Measurements from ENCODE around the gene PTK7.

- TF ChIP-seq, protein P1, sequence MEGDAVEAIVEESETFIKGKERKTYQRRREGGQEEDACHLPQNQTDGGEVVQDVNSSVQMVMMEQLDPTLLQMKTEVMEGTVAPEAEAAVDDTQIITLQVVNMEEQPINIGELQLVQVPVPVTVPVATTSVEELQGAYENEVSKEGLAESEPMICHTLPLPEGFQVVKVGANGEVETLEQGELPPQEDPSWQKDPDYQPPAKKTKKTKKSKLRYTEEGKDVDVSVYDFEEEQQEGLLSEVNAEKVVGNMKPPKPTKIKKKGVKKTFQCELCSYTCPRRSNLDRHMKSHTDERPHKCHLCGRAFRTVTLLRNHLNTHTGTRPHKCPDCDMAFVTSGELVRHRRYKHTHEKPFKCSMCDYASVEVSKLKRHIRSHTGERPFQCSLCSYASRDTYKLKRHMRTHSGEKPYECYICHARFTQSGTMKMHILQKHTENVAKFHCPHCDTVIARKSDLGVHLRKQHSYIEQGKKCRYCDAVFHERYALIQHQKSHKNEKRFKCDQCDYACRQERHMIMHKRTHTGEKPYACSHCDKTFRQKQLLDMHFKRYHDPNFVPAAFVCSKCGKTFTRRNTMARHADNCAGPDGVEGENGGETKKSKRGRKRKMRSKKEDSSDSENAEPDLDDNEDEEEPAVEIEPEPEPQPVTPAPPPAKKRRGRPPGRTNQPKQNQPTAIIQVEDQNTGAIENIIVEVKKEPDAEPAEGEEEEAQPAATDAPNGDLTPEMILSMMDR (IDR thresholded peaks at IDR 0.05) = peak; percentile 58 to 93 (median 86)
- TF ChIP-seq POLR2A (IDR thresholded peaks at IDR 0.05) = peak; percentile 52 to 60
These were observed 95.0 kb downstream of the PTK7 start, which contains the start of gene SRF for GRCh38 chr6:43170931-43171706.

All from Peyer's patch (tissue), 4 donors.